ENCODE measurements around the gene WDFY2. TPM values are rescaled to one million over a fixed set of nuclear protein-coding genes. Genes with fewer than 3 reads are reported as not detected.
"Not testable (repeated sequence)": the region's sequence is repeated elsewhere in the genome, so short reads cannot be mapped to it uniquely, and the experiment has no call there.

WDFY2 gene
- total RNA-seq, 1 donor: 19.0 TPM

- Histone ChIP-seq H3K4me3 (ENCODE audit: low read length) (no peak overlapping the region), H3K27me3 (ENCODE audit: insufficient read depth, low read length) (no peaks in the 10 kb centered on the region), H3K4me1 (ENCODE audit: insufficient read depth, low read length) (no peaks in the 10 kb centered on the region), H3K9me3 (ENCODE audit: low read depth, low read length) (no peaks in the 10 kb centered on the region)
Observed at GRCh38 chr13:51675877-51676276, 91.6 kb downstream of the WDFY2 start.

DNA sequence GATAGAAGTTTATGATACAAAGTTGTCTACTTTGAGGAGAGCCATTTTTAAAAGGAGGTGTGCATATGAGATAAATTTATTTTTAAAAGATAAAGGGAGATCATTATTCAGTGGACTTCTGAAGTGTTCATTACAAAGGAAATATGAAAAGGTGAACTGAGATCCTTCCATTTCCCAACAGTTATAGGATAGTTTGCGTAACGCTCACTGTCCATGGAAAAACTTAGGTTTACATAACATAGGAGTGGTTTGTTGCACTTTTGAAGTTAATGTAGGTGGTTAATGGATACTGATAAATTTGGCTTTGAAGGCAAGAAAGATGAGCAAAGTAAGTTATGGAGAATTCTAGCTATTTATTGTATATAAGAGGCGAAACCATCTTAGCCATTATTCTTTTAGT, 92.5 kb downstream of the WDFY2 start:
- no peaks in the 10 kb centered on the region for H3K4me1 ChIP-seq (ENCODE audit: insufficient read depth, low read length)
- H3K9me3 ChIP-seq (ENCODE audit: low read depth, low read length): no peaks in the 10 kb centered on the region
- H3K4me3 ChIP-seq (ENCODE audit: low read length): no peak overlapping the region
- no peaks in the 10 kb centered on the region for H3K27me3 ChIP-seq (ENCODE audit: insufficient read depth, low read length)

DNA sequence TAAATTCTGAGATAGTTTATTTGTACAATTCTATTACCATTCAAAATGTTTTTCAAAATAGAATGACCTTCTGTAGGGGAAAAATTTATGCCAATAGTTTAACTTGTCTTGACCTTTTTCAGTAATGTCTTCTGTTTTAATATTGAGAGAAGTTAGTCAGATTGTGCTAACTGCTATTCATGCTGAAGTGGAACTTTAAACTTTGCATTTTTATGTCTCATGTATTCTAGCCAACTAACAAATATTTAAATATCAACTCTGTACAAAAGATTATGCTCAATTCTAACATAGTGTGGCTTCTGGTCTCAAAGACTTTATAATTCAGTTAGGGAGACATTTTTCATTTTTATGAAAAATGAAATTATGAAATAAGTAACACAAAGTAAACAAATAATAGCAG, 94.2 kb downstream of the WDFY2 start:
- Histone ChIP-seq H3K4me1 (ENCODE audit: insufficient read depth, low read length) (no peaks in the 10 kb centered on the region), H3K4me3 (ENCODE audit: low read length) (no peak overlapping the region), H3K27me3 (ENCODE audit: insufficient read depth, low read length) (no peaks in the 10 kb centered on the region), H3K9me3 (ENCODE audit: low read depth, low read length) (no peaks in the 10 kb centered on the region)

DNA sequence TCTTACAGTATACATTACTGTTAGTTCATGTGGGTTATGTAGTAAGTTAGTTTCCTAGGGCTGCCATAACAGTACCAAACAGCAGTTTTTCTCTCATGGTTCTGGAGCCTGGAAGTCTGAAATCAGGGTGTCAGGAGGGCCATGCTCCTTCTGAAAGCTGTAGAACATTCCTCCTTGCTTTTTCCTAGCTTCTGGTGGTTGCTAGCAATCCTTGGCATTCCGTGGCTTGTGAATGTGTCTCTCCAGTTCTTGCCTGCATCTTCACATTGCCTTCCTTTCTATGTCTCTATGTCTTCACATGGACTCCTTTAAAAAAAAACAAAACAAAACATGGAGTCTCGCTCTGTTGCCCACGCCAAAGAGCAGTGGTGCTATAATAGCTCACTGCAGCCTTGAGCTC, 95.4 kb downstream of the WDFY2 start:
- H3K4me3 ChIP-seq (ENCODE audit: low read length): no peak overlapping the region

GRCh38 chr13:51681037-51681678, 96.9 kb downstream of the WDFY2 start:
- Histone ChIP-seq H3K4me1 (ENCODE audit: insufficient read depth, low read length) (no peaks in the 10 kb centered on the region), H3K4me3 (ENCODE audit: low read length) (no peak overlapping the region), H3K27me3 (ENCODE audit: insufficient read depth, low read length) (no peaks in the 10 kb centered on the region), H3K9me3 (ENCODE audit: low read depth, low read length) (no peaks in the 10 kb centered on the region)

More for the DNA sequence above, 95.4 kb downstream of the WDFY2 start:
- Histone ChIP-seq H3K4me1 (ENCODE audit: insufficient read depth, low read length) (no peaks in the 10 kb centered on the region), H3K9me3 (ENCODE audit: low read depth, low read length) (no peaks in the 10 kb centered on the region), H3K27me3 (ENCODE audit: insufficient read depth, low read length) (no peaks in the 10 kb centered on the region)

- no peaks in the 10 kb centered on the region for H3K9me3 ChIP-seq (ENCODE audit: low read depth, low read length)
- no peak overlapping the region for H3K4me3 ChIP-seq (ENCODE audit: low read length)
- no peaks in the 10 kb centered on the region for H3K4me1 ChIP-seq (ENCODE audit: insufficient read depth, low read length)
- no peaks in the 10 kb centered on the region for H3K27me3 ChIP-seq (ENCODE audit: insufficient read depth, low read length)
Observed at GRCh38 chr13:51682686-51683085, 98.4 kb downstream of the WDFY2 start.

DNA sequence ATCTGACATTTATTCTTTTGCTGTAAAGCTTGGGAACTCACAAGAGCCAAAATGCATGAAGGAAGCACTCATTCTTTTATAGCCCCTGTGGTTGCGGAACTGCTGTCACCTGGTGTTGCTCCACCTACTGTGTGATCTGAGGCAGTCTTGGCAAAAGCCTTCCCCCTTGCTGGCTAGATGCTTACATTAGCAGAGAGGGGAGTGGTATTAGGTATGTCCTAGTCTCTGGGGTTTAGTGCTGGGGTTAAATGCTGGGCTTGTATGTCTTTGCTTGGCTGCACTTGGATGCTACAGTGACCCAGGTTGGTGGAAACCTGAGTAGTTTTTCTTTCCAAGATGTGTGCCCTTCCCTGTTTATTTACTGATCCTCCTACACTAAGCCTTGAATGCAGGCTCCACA, 99.3 kb downstream of the WDFY2 start:
- Histone ChIP-seq H3K27me3 (ENCODE audit: insufficient read depth, low read length) (no peaks in the 10 kb centered on the region), H3K4me1 (ENCODE audit: insufficient read depth, low read length) (no peaks in the 10 kb centered on the region), H3K4me3 (ENCODE audit: low read length) (no peak overlapping the region), H3K9me3 (ENCODE audit: low read depth, low read length) (no peaks in the 10 kb centered on the region)

GRCh38 chr13:51684076-51684475, 99.8 kb downstream of the WDFY2 start:
- H3K4me1 ChIP-seq (ENCODE audit: insufficient read depth, low read length): no peaks in the 10 kb centered on the region
- H3K9me3 ChIP-seq (ENCODE audit: low read depth, low read length): no peaks in the 10 kb centered on the region
- no peak overlapping the region for H3K4me3 ChIP-seq (ENCODE audit: low read length)
- H3K27me3 ChIP-seq (ENCODE audit: insufficient read depth, low read length): no peaks in the 10 kb centered on the region

GRCh38 chr13:51687947-51688714, 103.9 kb downstream of the WDFY2 start:
- Histone ChIP-seq H3K4me1 (ENCODE audit: insufficient read depth, low read length) (no peaks in the 10 kb centered on the region), H3K27me3 (ENCODE audit: insufficient read depth, low read length) (no peaks in the 10 kb centered on the region), H3K4me3 (ENCODE audit: low read length) (no peak overlapping the region), H3K9me3 (ENCODE audit: low read depth, low read length) (no peaks in the 10 kb centered on the region)

DNA sequence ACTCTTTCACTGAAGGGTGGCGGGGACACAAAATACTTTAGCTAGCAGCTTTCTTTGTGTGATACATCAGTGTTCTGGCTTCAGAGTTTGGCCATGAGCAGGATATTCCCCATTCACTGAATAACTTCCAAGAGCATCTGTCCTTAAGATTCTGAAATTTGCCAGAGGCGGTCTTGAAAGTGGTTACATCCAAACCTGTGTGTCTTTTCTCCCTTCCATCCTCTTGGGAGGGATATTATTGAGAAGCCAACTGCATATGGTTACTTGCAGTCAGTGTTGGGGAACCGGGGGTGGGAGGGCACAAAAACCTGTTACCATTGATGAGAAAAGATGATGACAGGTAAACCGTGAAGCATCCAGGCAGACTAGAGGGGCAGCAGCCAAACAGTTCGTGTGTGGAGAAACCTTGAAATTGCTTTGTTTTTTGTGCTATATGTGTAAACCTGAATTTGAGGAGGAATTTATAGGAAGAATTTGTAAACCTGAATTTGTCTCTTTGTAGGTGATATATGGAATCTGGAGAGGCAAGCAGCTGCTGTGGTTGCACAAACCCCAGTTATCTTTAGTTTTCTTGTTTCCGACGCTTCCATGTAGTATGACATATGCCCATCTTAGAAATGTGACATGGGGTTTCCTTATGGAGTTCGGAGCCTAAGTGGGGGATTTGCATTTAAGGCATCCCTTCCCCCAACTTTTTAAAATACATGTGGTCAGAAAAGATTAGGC, 104.8 kb downstream of the WDFY2 start:
- no peaks in the 10 kb centered on the region for H3K27me3 ChIP-seq (ENCODE audit: insufficient read depth, low read length)
- no peak overlapping the region for H3K4me3 ChIP-seq (ENCODE audit: low read length)
- no peaks in the 10 kb centered on the region for H3K9me3 ChIP-seq (ENCODE audit: low read depth, low read length)
- H3K4me1 ChIP-seq (ENCODE audit: insufficient read depth, low read length): no peaks in the 10 kb centered on the region

DNA sequence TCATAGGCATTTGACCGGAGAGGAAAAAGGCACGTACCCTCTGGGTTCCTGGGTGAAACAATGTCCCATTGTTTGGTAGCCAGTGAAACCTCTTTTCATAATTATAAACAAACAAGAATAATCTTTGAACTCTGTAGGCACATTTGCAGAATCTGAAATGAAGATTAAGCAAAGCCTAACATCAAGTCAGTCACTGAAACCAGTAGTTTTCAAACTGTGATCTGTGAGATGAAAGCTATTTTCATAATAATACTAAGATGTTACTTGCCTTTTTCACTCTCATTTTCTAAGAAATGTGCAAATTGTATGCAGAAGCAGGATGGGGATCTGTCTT, 105.4 kb downstream of the WDFY2 start:
- no peaks in the 10 kb centered on the region for H3K27me3 ChIP-seq (ENCODE audit: insufficient read depth, low read length)
- no peak overlapping the region for H3K4me3 ChIP-seq (ENCODE audit: low read length)
- H3K9me3 ChIP-seq (ENCODE audit: low read depth, low read length): no peaks in the 10 kb centered on the region
- no peaks in the 10 kb centered on the region for H3K4me1 ChIP-seq (ENCODE audit: insufficient read depth, low read length)

- H3K9me3 ChIP-seq (ENCODE audit: low read depth, low read length); H3K4me3 ChIP-seq (ENCODE audit: low read length); H3K27me3 ChIP-seq (ENCODE audit: insufficient read depth, low read length); H3K4me1 ChIP-seq (ENCODE audit: insufficient read depth, low read length): not testable (repeated sequence)
Observed at GRCh38 chr13:51695677-51696076, 111.4 kb downstream of the WDFY2 start.

- Histone ChIP-seq H3K4me3 (ENCODE audit: low read length) (no peak overlapping the region), H3K4me1 (ENCODE audit: insufficient read depth, low read length) (no peaks in the 10 kb centered on the region), H3K27me3 (ENCODE audit: insufficient read depth, low read length) (no peaks in the 10 kb centered on the region), H3K9me3 (ENCODE audit: low read depth, low read length) (no peaks in the 10 kb centered on the region)
Observed at GRCh38 chr13:51697181-51697580, 112.9 kb downstream of the WDFY2 start.

- Histone ChIP-seq H3K9me3 (ENCODE audit: low read depth, low read length) (no peaks in the 10 kb centered on the region), H3K27me3 (ENCODE audit: insufficient read depth, low read length) (no peaks in the 10 kb centered on the region), H3K4me3 (ENCODE audit: low read length) (no peak overlapping the region), H3K4me1 (ENCODE audit: insufficient read depth, low read length) (no peaks in the 10 kb centered on the region)
Observed at GRCh38 chr13:51697855-51698254, 113.6 kb downstream of the WDFY2 start.

- H3K9me3 ChIP-seq (ENCODE audit: low read depth, low read length): no peaks in the 10 kb centered on the region
- no peaks in the 10 kb centered on the region for H3K4me1 ChIP-seq (ENCODE audit: insufficient read depth, low read length)
- no peaks in the 10 kb centered on the region for H3K27me3 ChIP-seq (ENCODE audit: insufficient read depth, low read length)
- H3K4me3 ChIP-seq (ENCODE audit: low read length): no peak overlapping the region
Observed at GRCh38 chr13:51698352-51698751, 114.1 kb downstream of the WDFY2 start.
